K562 (cell line): Measurements from ENCODE around the gene TMEM139. TPM values are rescaled to one million over a fixed set of nuclear protein-coding genes. Genes with fewer than 3 reads are reported as not detected.

Experiments used
- ATAC-seq: fragments of 200-7000 bp; cut with Tn5 transposase; 3 replicates; pipeline ENCODE4 v1.9.1; 2020; ENCODE audit warnings: moderate library complexity
- BruUV-seq: library from RNA; stranded (reverse); fragments of 400-500 nt; replicated peaks from 2 replicates; lab custom pipeline; 2021; lab: Mats Ljungman, UMichigan
- CTCF ChIA-PET: fragments of 300-600 bp; formaldehyde crosslinking; extraction: SDS; loops from one replicate; lab custom pipeline; 2021; ENCODE audit warnings: low intra/inter-chr PET ratio; lab: Yijun Ruan, JAX
- POLR2A ChIA-PET: fragments of 300-600, 350-650 bp; sonication (Branson Sonifier 250); formaldehyde crosslinking; extraction: SDS; loops from one replicate; lab custom pipeline; 2021; ENCODE audit warnings: antibody characterized with exemption, inconsistent platforms; lab: Yijun Ruan, JAX
- DNase-seq, 4 experiments: peaks; one replicate each; pipeline versions ENCODE4 v3.0.0 to v3.0.0-alpha.2; 2011 to 2018; ENCODE audit warnings: low spot score in 3 of 4, mixed read lengths in 3 of 4; ENCODE audit errors: extremely low read depth in 1 of 4
- FAIRE-seq: peaks from 2 replicates; lab custom pipeline; 2011; peaks lifted over from hg19 to GRCh38; lab: Jason Lieb, UNC
- H2AFZ ChIP-seq: 2 replicates; pipeline ENCODE4 v1.6.0; 2011; ENCODE audit warnings: low read depth, low read length, control low read depth, inconsistent platforms
- H3K27ac ChIP-seq: fragments of 200-600 bp; 3 replicates; pipeline ENCODE4 v1.8.0; 2011; ENCODE audit warnings: low read depth, mild to moderate bottlenecking, control low read depth, inconsistent platforms, low read length, moderate library complexity, mixed read lengths; ENCODE audit errors: extremely low read depth
- H3K27me3 ChIP-seq, 2 experiments: fragments of 300-600 bp in 1 of 2; 2 replicates in 1 of 2; 3 replicates in 1 of 2; pipeline versions ENCODE4 v1.6.0 to v1.8.0; 2011; ENCODE audit warnings: inconsistent platforms in 2 of 2, low read length in 2 of 2, mild to moderate bottlenecking in 1 of 2, mixed read lengths in 1 of 2, moderate library complexity in 1 of 2; ENCODE audit not compliant: control insufficient read depth in 2 of 2, insufficient read depth in 2 of 2
- H3K36me3 ChIP-seq: fragments of 300-600 bp; 3 replicates; pipeline ENCODE4 v1.8.0; 2011; ENCODE audit warnings: mild to moderate bottlenecking, low read length, inconsistent platforms; ENCODE audit not compliant: control insufficient read depth, insufficient read depth
- H3K4me1 ChIP-seq, 2 experiments: fragments of 200-600 bp in 1 of 2; replicated peaks in 1 of 2; 2 replicates in 1 of 2; 3 replicates in 1 of 2; pipeline versions ENCODE4 v1.5.1 to v1.8.0; 2011; ENCODE audit warnings: inconsistent platforms in 2 of 2, low read length in 2 of 2, mild to moderate bottlenecking in 1 of 2, mixed read lengths in 1 of 2, moderate library complexity in 1 of 2; ENCODE audit not compliant: control insufficient read depth in 2 of 2, insufficient read depth in 2 of 2
- H3K4me2 ChIP-seq: 2 replicates; pipeline ENCODE4 v1.6.1; 2011; ENCODE audit warnings: low read length, control low read depth, inconsistent platforms, mixed read lengths; ENCODE audit not compliant: insufficient read depth
- H3K4me3 ChIP-seq: fragments of 200-600 bp; sonication (generic), shearing (Covaris generic); 2 replicates; pipeline ENCODE4 v1.5.1; 2016; ENCODE audit warnings: control low read depth, inconsistent platforms
- H3K79me2 ChIP-seq: fragments of 200-600 bp; 3 replicates; pipeline ENCODE4 v1.8.0; 2011; ENCODE audit warnings: low read length, inconsistent platforms; ENCODE audit not compliant: control insufficient read depth, insufficient read depth
- H3K9ac ChIP-seq, 2 experiments: 2 replicates each; pipeline versions ENCODE4 v1.6.0 to v1.6.1; 2011; ENCODE audit warnings: low read depth in 2 of 2, low read length in 2 of 2, control low read depth in 1 of 2, inconsistent platforms in 1 of 2, mild to moderate bottlenecking in 1 of 2, mixed read lengths in 1 of 2; ENCODE audit not compliant: insufficient read depth in 1 of 2
- H3K9me1 ChIP-seq: one replicate; pipeline ENCODE4 v1.6.0; 2011; ENCODE audit warnings: inconsistent platforms, mild to moderate bottlenecking, low read length, moderate library complexity; ENCODE audit not compliant: control insufficient read depth, insufficient read depth
- H3K9me3 ChIP-seq: replicated peaks from 2 replicates; pipeline ENCODE4 v1.5.1; 2011; ENCODE audit warnings: low read depth, low read length, inconsistent platforms; ENCODE audit not compliant: control insufficient read depth, insufficient read depth
- H4K20me1 ChIP-seq: replicated peaks from 2 replicates; pipeline ENCODE4 v1.6.1; 2011; ENCODE audit warnings: low read length, inconsistent platforms, mixed read lengths; ENCODE audit not compliant: control insufficient read depth, insufficient read depth
- CBX3 ChIP-seq, 2 experiments: IDR thresholded peaks; 1 replicate in 1 of 2; 2 replicates in 1 of 2; pipeline ENCODE4 v1.6.1; 2012; ENCODE audit warnings: inconsistent platforms in 2 of 2, low read length in 2 of 2, borderline replicate concordance in 1 of 2, control low read depth in 1 of 2
- ELK1 ChIP-seq: sonication (generic); formaldehyde crosslinking; IDR thresholded peaks from 2 replicates; pipeline ENCODE4 v1.8.1; 2022; ENCODE audit warnings: missing genetic modification reagents
- NCOA2 ChIP-seq, 2 experiments: fragments of 450-650 bp; IDR thresholded peaks; 2 replicates each; pipeline ENCODE4 v1.6.1; 2018; ENCODE audit warnings: mild to moderate bottlenecking in 2 of 2, moderate library complexity in 1 of 2; ENCODE audit not compliant: partially characterized antibody in 2 of 2
- POLR2A ChIP-seq: fragments of 450-650 bp; conservative IDR thresholded peaks from 2 replicates; pipeline ENCODE4 v1.6.1; 2016
- ZHX1 ChIP-seq: fragments of 150-350 bp; conservative IDR thresholded peaks from 2 replicates; pipeline ENCODE4 v1.6.1; 2014; ENCODE audit warnings: low read length
- ZNF12 ChIP-seq: sonication (generic); formaldehyde crosslinking; IDR thresholded peaks from 2 replicates; pipeline ENCODE4 v1.4.0; 2020; ENCODE audit warnings: mild to moderate bottlenecking, missing genetic modification reagents
- ZNF121 ChIP-seq: sonication (generic); formaldehyde crosslinking; conservative IDR thresholded peaks from 2 replicates; pipeline ENCODE4 v1.8.0; 2022; ENCODE audit warnings: missing genetic modification reagents
- ZNF41 ChIP-seq: fragments of 250-450 bp; sonication (Bioruptor Pico); conservative IDR thresholded peaks from 2 replicates; pipeline ENCODE4 v1.4.0; 2020; ENCODE audit warnings: mild to moderate bottlenecking
- WGBS: fragments of 100-300 bp; shearing (Covaris generic); methylation state at CpG from one replicate; pipeline ENCODE4 v1.1.6; 2016; ENCODE audit warnings: low coverage, mixed read lengths; ENCODE audit not compliant: insufficient coverage; ENCODE audit errors: missing lambda C conversion rate; 5-methylcytosine and 5-hydroxymethylcytosine counted together
- in situ Hi-C: fragments of 300-500 bp; cut with MboI; formaldehyde crosslinking; loops from 4 replicates; pipeline ENCODE4 v1.15.0; 2018; ENCODE audit warnings: inconsistent platforms, mixed read lengths
- intact Hi-C: fragments of 100-400 bp; cut with micrococcal nuclease; formaldehyde crosslinking; loops from 2 replicates; pipeline ENCODE4 v1.14.2; 2022
- polyA plus RNA-seq, 8 experiments: library from polyadenylated mRNA; depleted of rRNA in 4 of 8; stranded (reverse) in 5 of 8; unstranded in 3 of 8; fragments of >200 nt; fragmentation: Nextera tagmentation in 2 of 8; fragmentation: Illumina TruSeq in 1 of 8; extraction: Ambion mirVana in 2 of 8; extraction: Trizol in 1 of 8; gene quantifications; 2 replicates each; pipeline versions ENCODE4 v1.2.1 to v1.2.3, GENCODE V29; 2011 to 2014; ENCODE audit warnings: inconsistent platforms in 1 of 8, missing spikeins in 1 of 8
- total RNA-seq, 7 experiments: library from RNA; depleted of rRNA in 6 of 7; stranded (reverse); fragments of >200 nt in 6 of 7; fragmentation: Illumina TruSeq in 2 of 7; extraction: Trizol in 2 of 7; gene quantifications; 2 replicates each; pipeline versions ENCODE4 v1.2.1 to v1.2.3, GENCODE V29; 2011 to 2021; ENCODE audit warnings: low replicate concordance in 1 of 7
- TF ChIP-seq, protein P1 (sequence below): fragments of 450-650 bp; formaldehyde crosslinking; IDR thresholded peaks from 2 replicates; pipeline ENCODE4 v1.4.0; 2020; ENCODE audit warnings: mild to moderate bottlenecking, moderate library complexity
- TF ChIP-seq, protein P2 (sequence below): sonication (generic); formaldehyde crosslinking; IDR thresholded peaks from 2 replicates; pipeline ENCODE4 v1.8.0; 2022; ENCODE audit warnings: mild to moderate bottlenecking, missing genetic modification reagents
- TF ChIP-seq, protein P3 (sequence below): fragments of 250-450 bp; sonication (Bioruptor Pico); IDR thresholded peaks from 2 replicates; pipeline ENCODE4 v1.8.0; 2021; ENCODE audit warnings: mild to moderate bottlenecking, moderate library complexity

The TMEM139 gene
- total and polyA plus RNA-seq, 9 of the 15 experiments (the other 6 are each of a cell fraction or from before 2014, with no cell fraction given) = 0.27 to 1.8 (median 0.79) TPM

DNA sequence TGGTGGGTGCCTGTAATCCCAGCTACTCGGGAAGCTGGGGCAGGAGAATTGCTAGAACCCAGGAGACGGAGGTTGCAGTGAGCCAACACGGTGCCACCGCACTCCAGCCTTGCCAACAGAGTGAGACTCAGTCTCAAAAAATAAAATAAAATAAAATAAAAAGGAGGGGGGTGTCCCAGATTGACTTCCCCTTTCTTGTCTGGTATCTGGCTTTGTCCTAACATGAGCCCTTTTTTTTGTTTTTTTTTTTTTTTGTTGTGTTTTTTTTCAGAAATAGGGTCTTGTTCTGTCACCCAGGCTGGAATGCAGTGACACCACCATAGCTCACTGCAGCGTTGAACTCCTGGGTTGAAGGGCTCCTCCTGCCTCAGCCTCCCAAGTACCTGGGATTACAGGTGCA, 8.1 kb downstream of the TMEM139 start:
- intact Hi-C loops = no loop called here
- BruUV-seq = no TSS peak
- Histone ChIP-seq H3K4me3 (no peak overlapping the region), H2AFZ (no peak overlapping the region), H3K27me3 (no peaks in the 10 kb centered on the region), H3K9me1 (peaks cover 4% of the 10 kb centered on the region), H3K9ac (no peak overlapping the region), H4K20me1 (no peaks in the 10 kb centered on the region; the same call in 1 of the 2 replicates), H3K36me3 (peaks cover 81% of the 10 kb centered on the region), H3K79me2 (peaks cover 57% of the 10 kb centered on the region), H3K4me2 (no peak overlapping the region), H3K27ac (no peak overlapping the region), H3K4me1 (peaks cover 15 to 28% of the 10 kb centered on the region in 2 experiments; a peak in 4 of 5 replicates), H3K9me3 (no peaks in the 10 kb centered on the region)
- in situ Hi-C loops = no loop called here
- ChIA-PET CTCF (no interaction called here), POLR2A (interaction anchor here (1.2 to 1.5 kb wide), 2 partner anchors 13 to 23 kb away, joined by 4 read pairs; partner anchors contain the start of gene CLCN1)
- no peak for DNase-seq
- FAIRE-seq = no peak
- WGBS = 98% methylated on average over 5 of the region's 5 CpGs
- ATAC-seq = no peak
- no peak for TF ChIP-seq ZNF12 (CRISPR knock-in tag)
- TF ChIP-seq, protein P1, sequence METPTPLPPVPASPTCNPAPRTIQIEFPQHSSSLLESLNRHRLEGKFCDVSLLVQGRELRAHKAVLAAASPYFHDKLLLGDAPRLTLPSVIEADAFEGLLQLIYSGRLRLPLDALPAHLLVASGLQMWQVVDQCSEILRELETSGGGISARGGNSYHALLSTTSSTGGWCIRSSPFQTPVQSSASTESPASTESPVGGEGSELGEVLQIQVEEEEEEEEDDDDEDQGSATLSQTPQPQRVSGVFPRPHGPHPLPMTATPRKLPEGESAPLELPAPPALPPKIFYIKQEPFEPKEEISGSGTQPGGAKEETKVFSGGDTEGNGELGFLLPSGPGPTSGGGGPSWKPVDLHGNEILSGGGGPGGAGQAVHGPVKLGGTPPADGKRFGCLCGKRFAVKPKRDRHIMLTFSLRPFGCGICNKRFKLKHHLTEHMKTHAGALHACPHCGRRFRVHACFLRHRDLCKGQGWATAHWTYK (CRISPR knock-in tag) = no peak
- no peak for TF ChIP-seq CBX3 (IDR thresholded peaks at IDR 0.05; ENCODE audit: borderline replicate concordance in 1 of 2, low read length in 2 of 2)
- TF ChIP-seq NCOA2 (IDR thresholded peaks at IDR 0.05; ENCODE audit: partially characterized antibody in 2 of 2) = no peak
- TF ChIP-seq ZNF121 = no peak
- TF ChIP-seq, protein P2, sequence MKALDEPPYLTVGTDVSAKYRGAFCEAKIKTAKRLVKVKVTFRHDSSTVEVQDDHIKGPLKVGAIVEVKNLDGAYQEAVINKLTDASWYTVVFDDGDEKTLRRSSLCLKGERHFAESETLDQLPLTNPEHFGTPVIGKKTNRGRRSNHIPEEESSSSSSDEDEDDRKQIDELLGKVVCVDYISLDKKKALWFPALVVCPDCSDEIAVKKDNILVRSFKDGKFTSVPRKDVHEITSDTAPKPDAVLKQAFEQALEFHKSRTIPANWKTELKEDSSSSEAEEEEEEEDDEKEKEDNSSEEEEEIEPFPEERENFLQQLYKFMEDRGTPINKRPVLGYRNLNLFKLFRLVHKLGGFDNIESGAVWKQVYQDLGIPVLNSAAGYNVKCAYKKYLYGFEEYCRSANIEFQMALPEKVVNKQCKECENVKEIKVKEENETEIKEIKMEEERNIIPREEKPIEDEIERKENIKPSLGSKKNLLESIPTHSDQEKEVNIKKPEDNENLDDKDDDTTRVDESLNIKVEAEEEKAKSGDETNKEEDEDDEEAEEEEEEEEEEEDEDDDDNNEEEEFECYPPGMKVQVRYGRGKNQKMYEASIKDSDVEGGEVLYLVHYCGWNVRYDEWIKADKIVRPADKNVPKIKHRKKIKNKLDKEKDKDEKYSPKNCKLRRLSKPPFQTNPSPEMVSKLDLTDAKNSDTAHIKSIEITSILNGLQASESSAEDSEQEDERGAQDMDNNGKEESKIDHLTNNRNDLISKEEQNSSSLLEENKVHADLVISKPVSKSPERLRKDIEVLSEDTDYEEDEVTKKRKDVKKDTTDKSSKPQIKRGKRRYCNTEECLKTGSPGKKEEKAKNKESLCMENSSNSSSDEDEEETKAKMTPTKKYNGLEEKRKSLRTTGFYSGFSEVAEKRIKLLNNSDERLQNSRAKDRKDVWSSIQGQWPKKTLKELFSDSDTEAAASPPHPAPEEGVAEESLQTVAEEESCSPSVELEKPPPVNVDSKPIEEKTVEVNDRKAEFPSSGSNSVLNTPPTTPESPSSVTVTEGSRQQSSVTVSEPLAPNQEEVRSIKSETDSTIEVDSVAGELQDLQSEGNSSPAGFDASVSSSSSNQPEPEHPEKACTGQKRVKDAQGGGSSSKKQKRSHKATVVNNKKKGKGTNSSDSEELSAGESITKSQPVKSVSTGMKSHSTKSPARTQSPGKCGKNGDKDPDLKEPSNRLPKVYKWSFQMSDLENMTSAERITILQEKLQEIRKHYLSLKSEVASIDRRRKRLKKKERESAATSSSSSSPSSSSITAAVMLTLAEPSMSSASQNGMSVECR (CRISPR knock-in tag) = peak; percentile 20; the same call in 1 of the 2 replicates
- TF ChIP-seq, protein P3, sequence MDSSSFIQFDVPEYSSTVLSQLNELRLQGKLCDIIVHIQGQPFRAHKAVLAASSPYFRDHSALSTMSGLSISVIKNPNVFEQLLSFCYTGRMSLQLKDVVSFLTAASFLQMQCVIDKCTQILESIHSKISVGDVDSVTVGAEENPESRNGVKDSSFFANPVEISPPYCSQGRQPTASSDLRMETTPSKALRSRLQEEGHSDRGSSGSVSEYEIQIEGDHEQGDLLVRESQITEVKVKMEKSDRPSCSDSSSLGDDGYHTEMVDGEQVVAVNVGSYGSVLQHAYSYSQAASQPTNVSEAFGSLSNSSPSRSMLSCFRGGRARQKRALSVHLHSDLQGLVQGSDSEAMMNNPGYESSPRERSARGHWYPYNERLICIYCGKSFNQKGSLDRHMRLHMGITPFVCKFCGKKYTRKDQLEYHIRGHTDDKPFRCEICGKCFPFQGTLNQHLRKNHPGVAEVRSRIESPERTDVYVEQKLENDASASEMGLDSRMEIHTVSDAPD (CRISPR knock-in tag) = no peak
- TF ChIP-seq ZNF41 (CRISPR knock-in tag) = no peak
- no peak for TF ChIP-seq ZHX1
- no peak for TF ChIP-seq ELK1 (CRISPR knock-in tag)
- TF ChIP-seq POLR2A = no peak
